ENCODE measurements around the gene ADD1. TPM values are rescaled to one million over a fixed set of nuclear protein-coding genes. Genes with fewer than 3 reads are reported as not detected.

The ADD1 gene
- total and polyA plus RNA-seq, 2 of the 13 experiments (the other 11 are each of a cell fraction or from before 2014, with no cell fraction given) = 73.9 to 122 TPM

- TF ChIP-seq HNF4A (CRISPR knock-in tag; IDR thresholded peaks at IDR 0.05) = peak; percentile 73
- no peak for TF ChIP-seq RXRB (CRISPR knock-in tag; IDR thresholded peaks at IDR 0.05; ENCODE audit: borderline replicate concordance)
- TF ChIP-seq ZNF17 (CRISPR knock-in tag; IDR thresholded peaks at IDR 0.05) = no peak
- TF ChIP-seq, protein P1, sequence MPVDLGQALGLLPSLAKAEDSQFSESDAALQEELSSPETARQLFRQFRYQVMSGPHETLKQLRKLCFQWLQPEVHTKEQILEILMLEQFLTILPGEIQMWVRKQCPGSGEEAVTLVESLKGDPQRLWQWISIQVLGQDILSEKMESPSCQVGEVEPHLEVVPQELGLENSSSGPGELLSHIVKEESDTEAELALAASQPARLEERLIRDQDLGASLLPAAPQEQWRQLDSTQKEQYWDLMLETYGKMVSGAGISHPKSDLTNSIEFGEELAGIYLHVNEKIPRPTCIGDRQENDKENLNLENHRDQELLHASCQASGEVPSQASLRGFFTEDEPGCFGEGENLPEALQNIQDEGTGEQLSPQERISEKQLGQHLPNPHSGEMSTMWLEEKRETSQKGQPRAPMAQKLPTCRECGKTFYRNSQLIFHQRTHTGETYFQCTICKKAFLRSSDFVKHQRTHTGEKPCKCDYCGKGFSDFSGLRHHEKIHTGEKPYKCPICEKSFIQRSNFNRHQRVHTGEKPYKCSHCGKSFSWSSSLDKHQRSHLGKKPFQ (CRISPR knock-in tag; IDR thresholded peaks at IDR 0.05; ENCODE audit: insufficient replicate concordance) = no peak
Observed at GRCh38 chr4:2857349-2857927, 13.8 kb downstream of the ADD1 start (continued).

DNA sequence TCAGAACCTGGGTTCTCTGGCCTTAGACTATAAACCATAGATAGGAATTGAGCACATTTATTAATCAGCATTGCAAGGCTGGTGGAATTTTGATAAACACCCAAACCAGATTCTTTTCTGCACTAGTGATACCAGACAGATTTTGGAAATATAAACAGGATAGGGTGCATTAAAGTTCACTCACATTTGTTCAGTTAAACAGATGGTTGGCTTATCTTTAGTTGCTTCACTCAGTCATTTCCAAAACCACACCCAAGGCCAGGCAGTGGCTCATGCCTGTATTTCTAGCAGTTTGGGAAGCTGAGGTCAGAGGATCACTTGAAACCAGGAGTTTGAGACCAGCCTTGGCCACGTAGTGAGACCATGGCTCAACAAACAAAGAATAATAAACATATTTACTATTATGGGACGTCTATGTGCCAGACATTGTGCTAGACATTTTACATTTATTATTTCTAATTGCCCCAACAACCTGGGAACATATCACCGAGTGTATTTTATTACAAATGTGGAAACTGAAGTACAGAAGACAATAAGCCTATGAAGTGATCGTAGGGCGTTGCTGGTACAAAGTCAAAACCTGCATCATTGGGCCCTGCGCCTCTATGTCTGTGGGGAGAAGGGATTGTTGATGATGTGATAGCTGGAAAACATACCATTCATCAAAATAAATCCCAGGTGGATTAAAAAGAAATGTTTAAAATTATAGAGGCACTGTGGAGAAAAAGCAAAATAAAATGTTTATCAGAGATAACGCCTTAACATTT, 15.0 kb downstream of the ADD1 start:
- H2AFZ ChIP-seq (ENCODE audit: low read length) = no peak overlapping the region
- in situ Hi-C loops (cut with HindIII; ENCODE audit: extremely low pct_ligation_motif_present, low pct_unique_long_range_greater_than_20kb) (no loop called here), intact Hi-C loops (cut with micrococcal nuclease; ENCODE audit: unreplicated experiment) (no loop called here)
- peak; percentile 56 for DNase-seq (ENCODE audit: low spot score)
- TF ChIP-seq CEBPG (CRISPR knock-in tag; IDR thresholded peaks at IDR 0.05) = peak; percentile 46
- peak; percentile 32 for TF ChIP-seq TEAD3 (CRISPR knock-in tag; optimal IDR thresholded peaks at IDR 0.05; ENCODE audit: borderline replicate concordance)
- no peak for TF ChIP-seq ZNF652 (CRISPR knock-in tag; IDR thresholded peaks at IDR 0.05; ENCODE audit: borderline replicate concordance, low read depth)
- 0 out of 2 replicates have a peak, but pooled peaks have one; percentile 17 for TF ChIP-seq HNF4A (CRISPR knock-in tag; IDR thresholded peaks at IDR 0.05)
- TF ChIP-seq EP300 (IDR thresholded peaks at IDR 0.05; ENCODE audit: low read depth in 2 of 2, low read length in 2 of 2) = peak in 1 of 2 experiments; percentile 30; a peak in 1 of 4 replicates
- TF ChIP-seq EP300 (CRISPR knock-in tag; IDR thresholded peaks at IDR 0.05; ENCODE audit: borderline replicate concordance) = no peak
- TF ChIP-seq TBX2 (CRISPR knock-in tag; IDR thresholded peaks at IDR 0.05; ENCODE audit: borderline replicate concordance) = no peak
- TF ChIP-seq NR2F6 (IDR thresholded peaks at IDR 0.05) = no peak
- peak; percentile 37; the same call in 1 of the 2 replicates for TF ChIP-seq NR2F6 (CRISPR knock-in tag; IDR thresholded peaks at IDR 0.05)
- peak; percentile 43; the same call in 1 of the 2 replicates for TF ChIP-seq NCOA2 (CRISPR knock-in tag; IDR thresholded peaks at IDR 0.05)
- peak; percentile 18 for TF ChIP-seq PHF5A (CRISPR knock-in tag; IDR thresholded peaks at IDR 0.05; ENCODE audit: low read depth, unreplicated experiment)
- no peak for TF ChIP-seq SOX13 (IDR thresholded peaks at IDR 0.05)
- peak in 1 of 2 experiments; percentile 49; a peak in 1 of 4 replicates for TF ChIP-seq SOX13 (CRISPR knock-in tag; conservative IDR thresholded peaks at IDR 0.05 in 1 of 2, IDR thresholded peaks at IDR 0.05 in 1 of 2)
- no peak for TF ChIP-seq ZNF430 (CRISPR knock-in tag; IDR thresholded peaks at IDR 0.05)
- TF ChIP-seq AKAP8 (CRISPR knock-in tag; IDR thresholded peaks at IDR 0.05) = no peak
- H3K79me2 ChIP-seq (ENCODE audit: insufficient read depth, low read length) = peaks cover 96% of the 10 kb centered on the region
- H4K20me1 ChIP-seq (ENCODE audit: insufficient read depth, low read length) = peaks cover 31% of the 10 kb centered on the region
- WGBS (ENCODE audit: low lambda C conversion rate) = 64% methylated on average over 7 of the region's 7 CpGs
- peaks cover 99% of the 10 kb centered on the region for H3K4me1 ChIP-seq (ENCODE audit: insufficient read depth, low read length)
- no peaks in the 10 kb centered on the region for H3K9me3 ChIP-seq (ENCODE audit: low read length)
- peaks cover 0 to 14% of the 10 kb centered on the region in 2 experiments; a peak in 2 of 5 replicates for H3K36me3 ChIP-seq (replicated peaks in 1 of 2; ENCODE audit: control insufficient read depth in 1 of 2, insufficient read depth in 2 of 2, low read length in 2 of 2)
- H3K9ac ChIP-seq (ENCODE audit: insufficient read depth, low read depth, low read length) = no peak overlapping the region
- no peak for FAIRE-seq
- CTCF ChIA-PET (ENCODE audit: low intra/inter-chr PET ratio, low total read pairs) = no interaction called here
- H3K27ac ChIP-seq (ENCODE audit: extremely low read length, insufficient read depth, low read length) = peak overlapping the region; percentile 53
- no peak overlapping the region for H3K4me3 ChIP-seq (replicated peaks in 1 of 3; ENCODE audit: insufficient read depth in 1 of 3, low read depth in 2 of 3, low read length in 3 of 3)
- no peak for ATAC-seq
- peak overlapping the region; percentile 48 for H3K4me2 ChIP-seq (ENCODE audit: low read depth, low read length)
- POLR2A ChIA-PET = no interaction called here
- H3K27me3 ChIP-seq (ENCODE audit: control insufficient read depth in 1 of 2, insufficient read depth in 2 of 2, low read length in 2 of 2) = no peaks in the 10 kb centered on the region
- TSS peak; percentile 13 for BruUV-seq (replicated peaks)
